GM06990 (cell line): ENCODE results near the gene PDZRN4.

ENCODE experiments used
- DNase-seq: peaks from one replicate; pipeline ENCODE4 v3.0.0-alpha.2; 2011; ENCODE audit not compliant: insufficient read length; ENCODE audit errors: extremely low read depth
- H3K27me3 ChIP-seq: replicated peaks from 2 replicates; pipeline ENCODE4 v1.6.0; 2011; ENCODE audit warnings: low read length; ENCODE audit not compliant: control insufficient read depth, insufficient read depth
- H3K36me3 ChIP-seq: 2 replicates; pipeline ENCODE4 v1.5.1; 2011; ENCODE audit warnings: low read length; ENCODE audit not compliant: control insufficient read depth, insufficient read depth
- H3K4me3 ChIP-seq: replicated peaks from 2 replicates; pipeline ENCODE4 v1.5.1; 2011; ENCODE audit warnings: low read depth, mild to moderate bottlenecking, control low read depth, low read length
- TF ChIP-seq, protein P1 (sequence below): IDR thresholded peaks from 2 replicates; pipeline ENCODE4 v1.5.1; 2011; ENCODE audit warnings: low read length, control low read depth, mild to moderate bottlenecking, inconsistent platforms; ENCODE audit not compliant: insufficient read depth, poor library complexity, severe bottlenecking

The PDZRN4 gene

DNA sequence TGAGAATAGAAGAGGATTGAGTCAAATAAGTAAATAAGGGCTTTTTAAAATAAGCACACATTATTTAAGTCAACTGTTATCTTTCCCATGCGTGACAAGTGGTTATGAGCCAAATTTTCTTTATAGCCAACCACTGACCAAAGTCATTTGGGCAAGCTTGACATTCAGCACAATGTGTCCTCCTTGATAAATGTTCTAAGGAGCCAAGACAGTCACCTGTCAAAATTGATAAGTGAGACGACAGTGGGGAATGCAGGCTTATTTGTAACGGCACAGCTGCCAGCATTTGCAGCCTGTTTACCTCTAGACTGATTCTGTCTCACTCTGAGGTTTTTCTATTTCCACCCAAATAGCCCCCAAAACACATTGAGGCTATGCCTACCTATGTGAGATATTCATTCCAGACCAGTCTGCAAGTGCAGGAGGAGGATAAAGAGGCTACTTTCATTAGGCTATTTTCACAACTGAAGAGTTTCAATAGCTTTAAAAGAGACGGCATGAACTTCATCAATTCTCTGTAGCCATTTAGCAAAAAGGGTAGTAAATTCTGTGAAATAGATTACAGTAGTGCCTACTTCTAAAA lies 339.5 kb downstream of the PDZRN4 start:
- DNase-seq: no peak
- TF ChIP-seq, protein P1, sequence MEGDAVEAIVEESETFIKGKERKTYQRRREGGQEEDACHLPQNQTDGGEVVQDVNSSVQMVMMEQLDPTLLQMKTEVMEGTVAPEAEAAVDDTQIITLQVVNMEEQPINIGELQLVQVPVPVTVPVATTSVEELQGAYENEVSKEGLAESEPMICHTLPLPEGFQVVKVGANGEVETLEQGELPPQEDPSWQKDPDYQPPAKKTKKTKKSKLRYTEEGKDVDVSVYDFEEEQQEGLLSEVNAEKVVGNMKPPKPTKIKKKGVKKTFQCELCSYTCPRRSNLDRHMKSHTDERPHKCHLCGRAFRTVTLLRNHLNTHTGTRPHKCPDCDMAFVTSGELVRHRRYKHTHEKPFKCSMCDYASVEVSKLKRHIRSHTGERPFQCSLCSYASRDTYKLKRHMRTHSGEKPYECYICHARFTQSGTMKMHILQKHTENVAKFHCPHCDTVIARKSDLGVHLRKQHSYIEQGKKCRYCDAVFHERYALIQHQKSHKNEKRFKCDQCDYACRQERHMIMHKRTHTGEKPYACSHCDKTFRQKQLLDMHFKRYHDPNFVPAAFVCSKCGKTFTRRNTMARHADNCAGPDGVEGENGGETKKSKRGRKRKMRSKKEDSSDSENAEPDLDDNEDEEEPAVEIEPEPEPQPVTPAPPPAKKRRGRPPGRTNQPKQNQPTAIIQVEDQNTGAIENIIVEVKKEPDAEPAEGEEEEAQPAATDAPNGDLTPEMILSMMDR: no peak
- Histone ChIP-seq H3K4me3 (no peak overlapping the region), H3K27me3 (no peaks in the 10 kb centered on the region), H3K36me3 (no peaks in the 10 kb centered on the region)

DNA sequence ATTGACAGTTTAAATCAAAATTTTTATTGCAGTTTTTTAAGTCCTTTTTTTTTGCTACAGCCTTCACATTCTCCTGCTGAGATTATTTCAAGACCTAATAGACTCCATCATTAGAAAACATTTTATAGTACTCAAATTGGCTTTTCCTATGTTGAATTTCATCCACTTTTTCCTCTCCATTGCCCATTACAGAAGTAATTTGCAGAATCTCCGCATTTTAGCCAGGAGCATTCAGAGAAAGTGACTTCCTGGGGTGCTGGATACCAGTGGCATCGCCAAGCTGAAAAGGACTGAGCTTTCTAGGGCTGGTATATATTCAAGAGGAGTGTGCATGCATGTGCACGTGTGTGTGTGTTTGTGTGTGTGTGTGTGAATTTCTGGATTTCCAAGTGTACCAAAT lies 340.8 kb downstream of the PDZRN4 start:
- Histone ChIP-seq H3K4me3 (no peak overlapping the region), H3K36me3 (no peaks in the 10 kb centered on the region), H3K27me3 (no peaks in the 10 kb centered on the region)
- no peak for DNase-seq
- TF ChIP-seq, protein P1: no peak

DNA sequence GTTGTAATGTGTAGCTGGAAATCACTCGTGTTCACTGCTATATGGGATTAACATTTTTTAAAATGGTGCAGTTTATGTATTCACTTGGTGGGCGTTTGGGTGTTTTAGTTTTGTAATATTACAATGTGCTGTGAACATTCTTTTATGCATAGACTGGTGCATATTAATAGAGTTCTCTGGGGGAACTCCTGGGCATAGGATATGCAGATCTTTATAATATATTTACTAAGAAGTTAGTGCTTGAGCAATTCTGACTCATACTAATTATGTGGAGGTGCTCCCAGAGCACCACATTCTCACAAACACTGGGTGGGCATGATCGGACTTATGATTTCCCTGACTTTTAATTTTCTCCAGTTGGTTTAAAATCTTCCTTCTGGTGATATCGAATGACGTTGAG lies 342.3 kb downstream of the PDZRN4 start:
- no peaks in the 10 kb centered on the region for H3K27me3 ChIP-seq
- no peaks in the 10 kb centered on the region for H3K36me3 ChIP-seq
- no peak for DNase-seq
- H3K4me3 ChIP-seq: no peak overlapping the region
- TF ChIP-seq, protein P1: no peak

DNA sequence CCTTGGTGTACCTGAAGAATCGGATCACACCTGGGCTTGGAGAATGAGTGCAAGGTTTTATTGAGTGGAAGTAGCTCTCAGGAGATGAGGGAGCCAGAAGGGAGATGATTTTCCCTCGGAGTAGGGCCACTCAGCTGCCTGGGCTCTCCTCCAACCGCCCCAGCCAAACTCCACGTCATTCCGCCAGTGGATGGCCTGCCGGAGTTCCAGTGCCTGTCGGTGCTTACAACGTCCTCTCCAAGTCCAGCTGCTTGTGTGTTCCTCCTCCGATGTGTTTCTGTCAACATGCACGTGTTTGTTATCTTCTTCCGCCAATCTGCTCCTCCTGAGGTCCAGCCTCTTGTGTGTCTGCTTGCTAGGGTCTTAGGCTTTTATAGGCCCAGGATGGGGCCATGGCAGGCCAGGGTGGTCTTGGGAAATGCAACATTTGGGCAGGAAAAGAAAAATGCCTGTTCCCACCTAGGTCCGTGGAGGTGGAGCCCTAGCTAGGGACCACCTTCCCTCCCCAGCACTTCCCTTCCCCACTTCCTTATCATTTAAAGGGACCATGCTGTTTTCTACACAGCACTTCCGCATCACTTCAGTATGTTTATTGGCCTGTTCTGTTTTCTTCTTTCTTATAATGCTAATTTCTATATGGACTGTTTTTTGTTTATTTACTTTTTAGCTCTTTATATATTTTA lies 343.2 kb downstream of the PDZRN4 start:
- Histone ChIP-seq H3K27me3 (no peaks in the 10 kb centered on the region), H3K36me3 (no peaks in the 10 kb centered on the region), H3K4me3 (no peak overlapping the region)
- TF ChIP-seq, protein P1: no peak
- DNase-seq: no peak

DNA sequence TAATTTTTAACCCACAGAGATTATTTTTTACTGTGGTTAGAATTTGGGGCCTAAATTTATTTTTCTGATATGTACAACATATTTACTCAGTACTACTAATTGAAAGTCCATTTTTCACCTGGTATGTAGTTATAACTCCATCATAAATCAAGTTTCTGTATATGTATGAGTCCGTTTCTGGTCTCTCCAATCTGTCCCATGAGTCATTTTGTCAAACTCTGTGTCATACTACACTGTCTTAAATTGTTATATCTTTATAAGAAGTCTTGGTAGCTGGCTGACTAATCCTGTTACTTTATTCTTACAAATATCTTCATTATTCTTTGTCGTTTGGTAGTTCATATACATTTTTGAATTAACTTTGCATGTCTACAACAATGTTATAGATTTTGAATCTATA lies 344.0 kb downstream of the PDZRN4 start:
- DNase-seq: no peak
- Histone ChIP-seq H3K36me3 (no peaks in the 10 kb centered on the region), H3K27me3 (no peaks in the 10 kb centered on the region), H3K4me3 (no peak overlapping the region)
- TF ChIP-seq, protein P1: no peak
